HS-27A (cell line): ENCODE measurements around the gene CXCL1.

Source experiments
- DNase-seq: peaks from one replicate; pipeline ENCODE4 v3.0.0-alpha.2; 2012; ENCODE audit warnings: low read depth, missing footprints

The CXCL1 gene

DNA sequence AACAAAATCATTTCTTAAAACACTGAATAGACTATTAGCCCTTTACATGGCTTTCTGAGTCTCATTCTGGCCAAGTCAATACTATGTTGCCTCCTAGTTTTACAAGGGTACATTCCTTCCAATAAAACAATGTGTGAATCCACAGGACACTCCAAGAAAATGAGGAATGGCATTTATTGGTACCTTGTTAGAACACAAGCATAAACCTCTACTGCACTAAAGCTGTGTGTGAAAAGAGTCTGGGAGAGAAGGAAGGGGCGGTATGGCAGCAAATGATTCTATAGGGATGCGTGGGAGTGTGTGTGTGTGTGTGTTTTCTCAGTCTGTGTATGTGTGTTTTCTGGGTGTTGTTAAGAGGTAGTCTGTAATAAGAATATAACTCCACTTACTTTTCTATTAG is 48.9 kb downstream of the CXCL1 start:
- no peak for DNase-seq

DNA sequence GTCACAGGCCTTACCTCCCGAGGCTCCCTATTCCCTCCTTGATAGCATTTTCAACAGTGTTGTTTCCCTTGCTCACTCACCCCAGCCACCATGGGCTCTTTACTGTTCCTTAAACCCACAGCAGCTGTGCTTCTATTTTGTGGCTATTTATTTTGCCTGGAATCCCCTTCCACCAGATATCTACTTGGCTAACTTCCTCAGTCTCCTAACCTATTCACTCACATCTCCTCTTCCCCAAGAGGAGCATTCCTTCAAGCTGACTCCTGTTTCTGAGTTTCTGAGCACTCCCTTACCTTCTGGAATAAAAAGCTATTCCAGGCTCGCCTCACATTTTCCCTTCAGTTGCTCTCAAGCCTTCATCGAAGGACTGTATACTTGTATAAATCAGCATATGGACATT is 50.5 kb downstream of the CXCL1 start:
- no peak for DNase-seq
